Kidney epithelial cell (primary cell): Measurements from ENCODE around the gene RALGPS1. TPM values are rescaled to one million over a fixed set of nuclear protein-coding genes. Genes with fewer than 3 reads are reported as not detected.
A peak's percentile ranks its signal among the peaks of the same experiment; 100 is the strongest.

Experiments used
- DNase-seq: peaks from one replicate; pipeline ENCODE4 v3.0.0-alpha.2; 2010; ENCODE audit warnings: low read depth
- H3K27me3 ChIP-seq: 2 replicates; pipeline ENCODE4 v1.6.0; 2011; ENCODE audit warnings: low read length; ENCODE audit not compliant: control insufficient read depth, insufficient read depth
- H3K36me3 ChIP-seq: 2 replicates; pipeline ENCODE4 v1.5.1; 2011; ENCODE audit warnings: low read length; ENCODE audit not compliant: control insufficient read depth, insufficient read depth
- H3K4me3 ChIP-seq: 2 replicates; pipeline ENCODE4 v1.5.1; 2011; ENCODE audit warnings: low read depth, mild to moderate bottlenecking, control low read depth, low read length
- CTCF ChIP-seq: IDR thresholded peaks from 2 replicates; pipeline ENCODE4 v1.5.1; 2011; ENCODE audit warnings: mild to moderate bottlenecking, moderate library complexity, low read length, control low read depth, inconsistent platforms; ENCODE audit not compliant: insufficient read depth, poor library complexity, severe bottlenecking
- total RNA-seq: library from RNA; depleted of rRNA; stranded (reverse); fragments of >200 nt; gene quantifications from 2 replicates; pipeline ENCODE4 v1.2.3, GENCODE V29; 2015

RALGPS1 gene
- total RNA-seq, 1 donor from 2014 or later = 5.6 TPM

- TF ChIP-seq CTCF = no peak
- no peaks in the 10 kb centered on the region for H3K27me3 ChIP-seq
- DNase-seq = no peak
These were observed 323.2 kb downstream of the RALGPS1 start for GRCh38 chr9:127237801-127238200.

GRCh38 chr9:127241354-127241753 is 326.8 kb downstream of the RALGPS1 start:
- TF ChIP-seq CTCF = no peak
- H3K36me3 ChIP-seq = no peaks in the 10 kb centered on the region
- H3K27me3 ChIP-seq = no peaks in the 10 kb centered on the region
- H3K4me3 ChIP-seq = no peak overlapping the region
- no peak for DNase-seq

More at GRCh38 chr9:127237801-127238200, 323.2 kb downstream of the RALGPS1 start:
- no peaks in the 10 kb centered on the region for H3K36me3 ChIP-seq
- H3K4me3 ChIP-seq = no peak overlapping the region

- peak overlapping the region; percentile 55 for H3K4me3 ChIP-seq
- peak; percentile 82 for DNase-seq
- no peaks in the 10 kb centered on the region for H3K36me3 ChIP-seq
- H3K27me3 ChIP-seq = no peaks in the 10 kb centered on the region
- TF ChIP-seq CTCF = no peak
These were observed 330.3 kb downstream of the RALGPS1 start for GRCh38 chr9:127244609-127245601.

- Histone ChIP-seq H3K27me3 (no peaks in the 10 kb centered on the region), H3K4me3 (peak overlapping the region; percentile 55), H3K36me3 (no peaks in the 10 kb centered on the region)
- no peak for DNase-seq
- no peak for TF ChIP-seq CTCF
These were observed 331.1 kb downstream of the RALGPS1 start for GRCh38 chr9:127245637-127246164.

GRCh38 chr9:127248241-127248640 is 333.7 kb downstream of the RALGPS1 start:
- Histone ChIP-seq H3K36me3 (no peaks in the 10 kb centered on the region), H3K4me3 (no peak overlapping the region), H3K27me3 (no peaks in the 10 kb centered on the region)
- no peak for DNase-seq
- TF ChIP-seq CTCF = no peak
